SK-N-DZ (cell line): ENCODE data around the gene CDH4.

Source experiments
- DNase-seq: peaks from one replicate; pipeline ENCODE4 v3.0.0-alpha.2; 2015; ENCODE audit warnings: low spot score

CDH4 gene

DNA sequence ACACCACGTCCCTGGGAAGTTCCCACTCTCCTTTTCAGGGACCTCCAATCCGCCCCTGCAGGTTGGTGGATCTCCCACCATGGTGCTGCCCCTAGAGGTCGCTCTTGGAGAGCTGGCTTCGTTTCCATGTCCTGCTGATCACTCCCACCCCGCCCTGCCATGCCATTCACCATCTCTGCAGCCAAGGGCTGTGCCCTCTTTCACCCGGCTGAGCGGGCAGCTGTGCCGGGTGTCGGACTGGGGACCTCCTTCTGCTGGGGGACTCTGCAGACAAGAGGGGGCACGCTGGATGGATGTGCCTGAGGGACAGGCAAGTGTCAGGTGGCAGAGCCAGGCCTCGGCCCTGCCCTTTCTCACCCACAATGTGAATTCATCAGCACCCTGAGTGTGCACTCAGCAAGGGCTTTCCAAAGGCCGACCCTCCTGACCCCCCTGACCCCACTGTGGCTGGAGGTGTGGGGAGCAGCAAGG lies 347.0 kb downstream of the CDH4 start:
- no peak for DNase-seq

DNA sequence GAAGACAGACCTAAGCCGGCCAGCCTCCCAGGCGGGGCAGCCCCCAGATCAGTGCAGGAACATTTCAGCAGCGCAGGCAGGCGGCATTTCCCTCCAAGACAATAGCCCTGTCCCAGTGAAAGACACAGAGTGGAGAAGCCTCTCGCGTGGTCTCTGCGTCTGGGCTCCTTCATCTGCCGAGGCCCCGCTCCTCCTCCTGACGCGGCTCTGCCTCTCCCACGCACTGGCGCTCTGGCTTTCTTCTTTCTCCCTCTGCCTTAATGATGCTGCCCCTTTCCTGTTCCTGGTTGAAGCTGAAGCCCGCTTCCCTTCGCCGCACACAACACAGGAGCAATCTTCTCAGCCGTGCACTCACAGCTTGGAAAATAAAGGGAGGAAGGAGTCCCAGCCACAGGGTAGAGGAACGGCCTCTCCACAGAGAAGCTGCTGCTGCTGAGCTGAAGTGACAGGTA lies 347.5 kb downstream of the CDH4 start:
- no peak for DNase-seq

DNA sequence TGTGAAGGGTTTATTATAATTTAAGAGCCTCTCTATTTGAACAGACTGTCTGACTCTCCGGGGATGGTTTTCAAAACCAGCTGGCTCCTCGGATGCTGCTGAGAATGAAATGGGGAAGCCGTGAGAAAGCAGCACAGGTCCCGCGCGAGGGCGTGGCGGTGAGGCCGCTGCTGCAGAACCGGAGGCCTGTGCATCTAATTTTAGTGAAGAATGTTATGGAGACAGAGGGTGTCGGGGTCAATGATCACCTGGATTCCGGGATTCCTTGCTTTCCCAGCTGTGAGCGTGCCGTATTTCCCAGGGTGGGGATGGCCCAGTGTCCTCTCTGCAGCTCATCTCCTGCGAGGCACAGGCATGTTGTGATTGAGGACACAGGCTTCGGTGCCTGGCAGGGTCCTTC lies 348.0 kb downstream of the CDH4 start:
- no peak for DNase-seq

DNA sequence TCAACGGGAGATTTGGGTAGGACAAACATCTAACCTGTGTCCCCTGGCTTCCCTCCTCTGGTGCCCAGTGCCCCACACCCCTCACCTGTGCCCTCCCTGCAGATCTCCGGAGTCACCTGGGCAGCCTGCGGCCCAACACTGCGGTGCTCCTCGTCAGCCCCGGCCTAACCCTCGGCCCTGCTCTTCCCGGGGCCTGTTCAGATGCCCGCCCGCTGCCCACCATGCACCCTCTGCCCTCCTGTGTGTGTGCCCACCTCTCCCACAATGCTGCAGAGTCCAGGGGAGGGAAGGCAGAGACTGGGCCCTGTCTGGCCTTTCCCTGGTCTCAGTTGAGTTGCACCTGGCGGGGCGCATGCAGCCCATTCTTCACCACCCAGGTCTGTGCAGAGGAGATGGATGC lies 349.3 kb downstream of the CDH4 start:
- DNase-seq = no peak

DNA sequence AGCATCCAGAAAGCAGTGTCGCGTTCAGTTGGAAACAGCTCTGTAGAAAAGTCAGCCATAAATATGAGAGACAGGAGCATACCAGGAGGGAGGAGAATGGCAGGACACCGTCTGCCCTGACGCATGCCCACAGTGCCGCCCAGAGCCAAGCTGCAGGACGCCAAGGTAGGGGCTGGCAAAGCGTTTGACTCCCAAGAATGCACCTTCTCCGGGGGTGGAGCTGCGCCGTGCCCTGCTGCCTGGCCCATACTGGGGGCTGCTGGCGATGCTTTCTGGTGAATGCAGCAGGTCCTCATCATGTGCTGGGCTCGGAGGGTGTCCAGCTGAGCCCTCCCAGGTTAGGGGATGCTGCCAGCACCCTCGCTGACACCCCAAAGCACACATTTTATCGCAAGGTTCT lies 349.8 kb downstream of the CDH4 start:
- DNase-seq = no peak

DNA sequence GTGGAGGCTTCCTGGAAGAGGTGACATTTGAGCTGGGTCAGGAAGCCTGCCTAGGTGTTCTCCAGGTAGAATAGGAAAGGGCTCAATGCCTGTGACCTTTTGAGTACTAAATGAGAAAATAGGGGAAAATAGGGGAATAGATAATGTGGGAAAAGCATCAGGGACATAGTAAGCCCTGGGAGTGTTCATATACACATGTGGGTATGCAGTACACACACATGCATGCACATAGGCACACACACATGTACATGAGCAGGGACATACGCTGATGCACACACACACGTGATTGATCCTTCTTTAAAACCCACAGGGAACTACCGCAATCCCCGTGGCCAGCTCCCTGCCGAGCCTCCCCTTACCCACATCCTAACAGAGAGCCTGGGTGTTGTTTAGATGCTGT lies 351.7 kb downstream of the CDH4 start:
- DNase-seq = no peak

DNA sequence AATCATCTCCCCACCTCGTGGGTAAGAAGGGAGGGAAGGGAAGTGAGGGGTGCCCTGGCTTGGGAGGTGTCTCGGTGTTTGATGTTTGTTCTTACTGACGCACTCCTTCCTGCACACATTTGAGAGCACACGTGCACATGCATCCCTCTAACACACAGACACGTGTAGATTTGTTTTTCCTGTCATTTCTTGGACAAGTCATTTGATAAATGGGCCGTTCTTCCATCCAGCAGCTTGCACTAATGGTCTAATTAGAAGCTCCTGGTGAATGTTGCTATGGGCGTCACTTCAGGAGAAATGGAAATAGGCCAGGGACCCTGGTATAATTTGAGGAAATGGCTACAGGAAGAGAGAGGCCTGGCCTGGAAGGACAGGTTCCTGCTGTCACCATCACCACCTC lies 352.5 kb downstream of the CDH4 start:
- no peak for DNase-seq

DNA sequence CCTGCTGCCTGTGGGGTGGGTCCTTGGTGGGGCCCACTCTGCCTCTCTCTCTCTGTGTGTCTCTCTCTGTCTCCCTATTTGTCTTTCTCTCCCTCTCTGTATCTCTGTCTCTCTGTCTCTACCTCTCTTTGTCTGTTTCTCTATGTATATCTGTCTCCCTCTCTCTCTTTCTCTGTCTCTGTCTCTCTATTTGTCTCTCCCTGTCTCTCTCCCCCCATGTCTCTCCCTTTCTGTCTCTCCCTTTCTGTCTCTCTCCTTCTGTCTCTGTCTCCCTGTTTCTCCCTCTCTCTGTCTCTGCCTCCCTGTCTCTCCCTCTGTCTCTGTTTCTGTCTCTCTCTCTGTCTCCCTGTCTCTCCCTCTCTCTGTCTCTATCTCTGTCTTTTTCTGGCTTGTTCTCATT lies 353.2 kb downstream of the CDH4 start:
- DNase-seq = no peak

DNA sequence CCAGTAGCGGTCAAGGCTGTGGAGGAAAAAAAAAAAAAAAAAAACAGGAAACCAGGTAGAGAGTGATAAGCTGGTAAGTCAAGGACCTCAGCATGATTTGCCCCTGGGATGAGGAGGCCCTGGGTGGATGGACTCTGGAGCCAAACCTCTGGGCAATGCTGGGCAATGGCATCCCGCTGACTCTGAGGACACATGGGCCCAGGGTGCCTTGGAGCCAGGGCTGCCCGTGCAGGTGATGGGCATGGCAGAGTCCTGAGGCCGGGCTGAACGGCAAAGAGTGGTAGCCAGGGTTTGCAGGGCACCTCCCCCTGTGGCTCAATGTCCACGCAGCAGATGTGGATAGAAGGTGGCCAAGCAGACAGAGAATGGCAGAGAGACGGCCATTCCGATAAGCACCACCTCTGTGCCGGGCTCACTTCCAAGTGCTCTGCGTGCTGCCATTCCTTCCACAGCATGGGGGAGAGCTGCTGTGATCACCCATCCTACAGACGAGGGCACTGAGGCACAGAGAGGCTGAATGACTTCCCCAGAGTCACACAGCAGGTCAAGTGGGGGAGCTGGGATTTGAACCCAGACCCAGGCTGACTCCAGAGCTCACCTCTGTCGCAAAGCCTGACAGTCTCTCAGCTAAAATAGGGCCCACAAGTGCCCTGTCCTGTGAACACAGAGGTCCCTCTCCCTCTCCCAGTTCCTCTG lies 353.9 kb downstream of the CDH4 start:
- DNase-seq = no peak

DNA sequence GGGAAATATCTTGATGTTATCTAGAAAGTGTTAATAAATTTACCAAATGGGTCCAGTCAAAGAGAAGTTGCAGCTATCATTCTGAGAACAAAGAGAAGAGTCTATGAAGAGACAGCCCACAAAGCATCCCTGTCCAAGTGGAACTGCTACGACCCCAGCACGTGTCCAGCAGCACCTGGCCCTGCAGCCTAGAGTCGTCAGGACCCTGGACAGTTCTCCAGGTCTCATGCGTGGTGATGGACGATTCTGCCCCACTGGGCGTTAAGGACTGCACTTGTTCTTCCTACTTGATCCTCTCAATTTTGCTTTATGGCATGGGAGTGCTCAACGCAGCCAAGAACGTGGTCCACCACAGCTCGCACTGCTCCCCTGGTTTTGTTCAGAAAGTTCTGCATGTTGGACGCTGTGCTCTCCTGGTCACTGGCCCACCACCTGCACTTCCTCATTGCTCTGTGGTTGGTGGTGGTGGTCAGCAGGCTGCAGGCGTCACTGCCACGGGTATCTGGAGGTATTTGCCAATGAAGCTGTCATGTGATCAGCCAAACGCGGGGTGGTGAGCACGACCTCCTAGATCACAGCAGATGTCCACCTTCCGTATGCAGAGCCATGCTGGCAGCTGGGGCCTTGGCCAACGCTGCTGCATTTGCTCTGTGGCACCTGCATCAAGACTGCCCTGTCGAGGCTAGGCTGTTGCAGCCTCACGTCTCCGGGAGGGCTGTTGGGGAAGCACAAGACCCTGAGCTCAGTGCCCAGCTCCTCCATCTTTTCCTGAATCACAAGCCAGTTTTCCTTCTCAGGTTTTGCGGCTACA lies 356.4 kb downstream of the CDH4 start:
- no peak for DNase-seq

DNA sequence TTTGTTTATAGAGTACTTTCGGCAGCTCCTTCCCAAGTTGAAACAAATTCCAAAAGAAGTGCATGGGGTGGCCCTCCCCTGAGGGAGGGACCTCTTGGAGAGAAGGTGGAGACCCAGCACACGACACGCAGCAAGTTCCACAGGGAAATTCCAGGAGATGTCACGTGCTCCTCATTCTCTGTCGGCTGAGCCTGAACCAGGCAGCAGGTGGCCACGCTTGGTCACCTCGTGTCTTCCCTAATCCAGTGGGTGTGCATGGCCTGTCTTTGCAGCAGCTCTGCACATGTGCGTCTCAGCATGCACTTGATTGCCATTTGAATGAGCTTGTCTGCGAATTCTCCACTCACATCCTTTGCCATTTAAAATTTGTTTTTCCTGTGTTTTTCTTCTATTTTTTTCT lies 357.4 kb downstream of the CDH4 start:
- no peak for DNase-seq

DNA sequence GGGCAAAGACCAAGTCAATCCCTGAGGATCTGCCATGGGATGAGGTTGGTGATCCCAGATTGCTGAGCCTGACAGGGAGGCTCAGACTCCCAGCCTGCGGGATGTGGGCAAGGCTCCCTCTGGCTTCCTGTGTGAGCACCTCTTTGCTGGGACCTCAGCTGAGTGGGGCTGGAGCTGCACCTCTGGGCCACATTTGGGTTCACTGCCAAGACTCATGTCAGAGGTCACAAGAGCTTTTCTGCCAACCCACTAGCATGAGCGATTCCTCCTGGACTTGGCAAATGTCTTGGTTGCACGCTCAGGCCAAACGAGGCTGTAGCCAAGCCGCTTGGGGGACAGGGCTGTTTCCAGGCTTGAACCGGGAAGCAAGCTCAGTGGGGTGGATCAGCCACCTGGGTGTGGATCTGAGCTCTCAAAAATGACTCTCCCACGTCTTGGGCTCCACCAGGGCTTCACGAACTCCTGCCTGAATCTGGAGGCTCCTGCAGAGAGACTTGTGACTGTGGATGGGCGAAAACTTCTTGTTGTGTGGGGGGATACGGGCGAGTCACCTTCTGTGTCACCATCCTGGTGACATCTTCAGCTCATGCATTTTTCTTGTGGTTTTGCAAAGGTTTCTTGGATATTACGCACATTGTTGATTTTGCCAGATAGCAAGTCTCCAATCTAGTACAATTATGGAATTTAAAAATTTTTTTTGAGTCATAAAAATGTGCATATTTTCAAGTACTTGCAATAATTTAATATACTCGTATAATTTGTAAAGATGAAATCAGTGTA lies 359.5 kb downstream of the CDH4 start:
- DNase-seq = no peak

DNA sequence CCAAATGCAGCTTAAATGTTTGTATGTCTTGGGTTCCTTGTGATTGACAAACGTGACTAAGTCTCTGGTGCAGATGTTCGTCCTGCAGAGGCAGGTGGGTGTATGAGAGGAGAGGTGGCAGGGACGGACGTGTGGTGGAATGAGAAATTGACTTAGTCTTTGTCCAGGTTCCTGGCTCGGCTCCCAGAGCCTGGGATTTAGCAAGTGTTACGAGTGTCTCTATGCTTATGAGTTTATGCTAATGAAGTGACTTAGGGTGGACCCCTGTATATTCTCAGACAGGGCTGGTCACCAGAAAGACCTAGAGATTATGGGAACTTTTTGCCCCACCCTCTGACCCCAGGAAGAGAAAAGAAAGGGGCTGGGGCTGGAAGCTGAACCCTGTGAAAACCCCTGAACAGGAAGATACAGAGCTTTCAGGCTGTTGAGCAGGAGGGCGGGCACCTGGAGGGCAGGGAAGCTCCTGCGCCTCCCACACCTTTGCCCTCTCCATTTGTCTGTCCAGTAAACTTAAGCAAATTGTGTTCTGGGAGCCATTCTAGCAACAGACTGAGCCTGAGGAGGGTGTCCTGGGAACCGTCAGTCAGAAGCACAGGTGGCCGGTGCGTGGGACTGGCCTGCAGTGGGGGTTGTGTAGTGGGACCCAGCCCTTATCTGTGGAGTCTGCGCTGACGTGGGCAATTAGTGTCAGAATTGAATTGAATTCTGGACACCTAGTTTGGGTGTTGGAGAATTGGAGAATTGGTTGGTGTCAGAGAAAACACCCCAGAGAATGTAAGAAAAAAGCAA lies 362.1 kb downstream of the CDH4 start:
- no peak for DNase-seq

DNA sequence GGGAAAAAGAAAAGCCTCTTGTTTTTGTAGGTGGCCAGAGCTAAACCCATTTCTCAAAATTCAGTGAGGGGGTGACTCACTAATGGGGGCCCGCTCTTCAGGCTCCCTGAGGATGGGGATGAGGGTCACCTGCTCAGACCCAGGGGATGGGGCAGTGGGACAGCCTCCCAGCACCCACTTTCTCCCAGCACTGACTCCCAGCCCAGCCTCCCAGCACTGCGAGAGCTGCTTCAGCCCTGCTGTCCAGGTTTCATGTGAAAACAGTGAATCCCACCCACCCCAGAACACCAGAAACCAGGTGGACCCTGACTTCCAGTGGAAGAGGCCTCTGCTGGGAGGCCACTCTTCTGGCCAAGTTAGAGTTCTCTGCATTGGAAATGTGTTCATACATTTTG lies 362.6 kb downstream of the CDH4 start:
- no peak for DNase-seq

DNA sequence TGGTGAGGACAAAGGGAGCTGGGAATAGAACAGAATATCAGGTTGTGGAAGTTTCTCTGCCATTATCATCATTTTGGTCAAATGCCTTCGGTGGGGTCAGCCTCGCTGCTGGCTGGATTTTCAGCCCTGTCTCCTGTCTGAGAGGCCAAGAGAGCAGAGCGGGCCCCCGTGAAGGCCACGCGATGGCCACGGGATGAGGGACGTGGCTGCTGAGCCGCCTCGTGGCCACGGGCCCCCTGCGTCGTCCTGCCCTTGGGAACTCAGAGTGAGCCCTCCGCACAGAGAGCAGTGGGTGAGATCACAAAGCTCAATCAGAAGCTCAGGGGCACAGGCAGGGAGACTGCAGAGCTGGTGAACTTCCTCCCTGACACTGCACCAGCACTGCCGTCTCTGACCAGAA lies 363.7 kb downstream of the CDH4 start:
- DNase-seq = no peak

DNA sequence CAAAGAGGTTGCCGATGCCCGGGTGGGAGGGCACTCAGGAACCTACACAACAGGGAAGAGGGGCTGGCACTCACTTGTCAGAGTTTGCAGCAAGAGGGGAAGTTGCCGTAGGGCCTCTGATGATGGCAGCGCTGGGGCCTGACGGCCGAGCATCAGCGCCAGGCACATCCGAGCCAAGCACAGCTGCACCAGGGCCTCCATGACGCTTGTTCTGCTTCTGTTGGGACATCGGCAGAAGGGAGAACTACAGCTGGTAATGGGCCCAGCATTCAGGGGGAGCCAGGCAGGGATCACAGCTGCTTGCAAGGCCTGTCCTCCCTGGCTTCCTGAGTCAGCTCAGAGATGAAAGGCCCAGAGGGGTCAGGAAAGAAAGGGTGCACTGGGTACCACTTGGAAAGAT lies 367.7 kb downstream of the CDH4 start:
- no peak for DNase-seq

DNA sequence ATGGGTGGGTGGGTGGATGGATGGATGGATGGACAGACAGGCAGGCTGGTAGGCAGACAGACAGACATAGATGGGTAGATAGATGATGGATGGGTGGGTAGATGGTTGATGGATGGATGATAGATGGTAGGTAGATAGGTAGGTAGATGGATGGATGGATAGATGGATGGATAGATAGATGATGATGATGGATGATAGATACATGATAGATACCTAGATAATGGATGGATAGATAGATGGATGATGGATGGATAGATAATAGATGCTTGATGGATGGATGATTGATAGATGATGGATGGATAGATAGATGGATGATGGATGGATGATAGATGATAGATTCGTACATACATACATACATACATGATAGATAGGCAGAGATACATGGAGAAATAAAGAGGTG lies 368.1 kb downstream of the CDH4 start:
- DNase-seq = no peak

DNA sequence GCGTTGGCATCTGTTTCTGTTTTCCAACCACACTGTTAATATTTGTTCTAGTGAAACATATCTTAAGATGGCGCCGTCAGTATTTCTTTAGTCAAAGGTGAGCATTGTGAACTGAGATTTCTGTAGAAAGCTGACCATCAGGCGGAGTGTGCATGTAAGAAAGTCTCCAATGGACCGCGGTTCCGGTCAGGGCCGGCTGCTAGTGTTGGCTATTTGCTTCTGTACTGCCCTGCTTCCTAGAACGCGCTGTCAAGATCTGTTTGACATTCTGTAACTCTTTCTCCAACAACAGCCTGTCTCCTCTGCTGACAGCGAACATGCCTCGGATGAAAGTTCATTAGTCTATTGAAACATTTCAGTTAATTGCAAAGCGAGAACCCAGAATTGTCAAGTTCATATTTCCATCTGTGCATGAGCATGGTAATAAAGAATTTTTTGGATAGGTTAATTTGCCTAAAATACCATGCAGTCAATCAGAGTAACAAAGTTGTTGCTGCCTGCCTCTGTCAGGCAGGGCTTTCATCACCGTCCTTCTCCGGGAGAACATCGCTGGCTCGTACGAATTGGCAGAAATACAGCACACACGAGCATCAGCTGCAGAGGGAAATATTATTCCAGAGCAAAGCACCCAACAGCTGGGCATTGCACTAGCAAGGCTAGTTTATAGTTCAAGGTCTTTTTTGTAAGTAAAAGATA lies 369.1 kb downstream of the CDH4 start:
- DNase-seq = no peak

DNA sequence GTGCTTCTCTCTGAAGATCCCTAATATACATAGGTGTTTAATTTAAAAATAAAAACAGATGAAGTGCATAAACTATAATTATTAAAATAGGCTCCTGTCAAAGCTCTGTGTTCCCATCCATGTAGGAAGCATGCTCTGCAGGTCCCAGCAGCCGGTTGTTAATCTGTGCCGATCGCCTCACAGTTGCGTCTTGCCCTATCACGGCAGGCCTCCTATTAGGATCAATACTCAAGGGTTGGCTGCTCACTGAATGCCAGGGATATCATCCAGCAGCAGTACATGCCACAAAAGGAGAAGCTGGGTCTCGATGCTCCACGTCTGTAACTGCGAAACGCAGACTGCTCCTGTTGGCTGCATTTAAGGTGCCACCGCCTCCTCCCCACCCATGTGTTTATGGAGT lies 369.8 kb downstream of the CDH4 start:
- DNase-seq = no peak

DNA sequence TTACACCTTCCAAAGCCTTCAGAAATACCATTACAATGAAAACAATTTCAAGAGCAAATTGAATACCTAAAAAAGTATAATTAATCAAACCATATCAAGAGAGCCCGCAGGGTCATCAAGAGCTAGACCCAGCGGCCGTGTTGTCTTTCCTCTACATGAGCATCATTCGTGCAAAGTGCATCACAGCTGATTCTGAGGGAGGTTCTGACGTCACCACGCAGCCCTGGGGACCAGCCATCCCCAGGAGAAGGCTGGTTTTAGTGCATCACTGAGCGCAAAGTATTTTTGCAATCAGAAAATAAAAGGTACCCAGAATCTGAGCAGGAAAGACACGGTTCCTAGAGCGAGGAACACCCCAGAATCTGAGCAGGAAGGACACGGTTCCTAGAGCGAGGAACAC lies 371.4 kb downstream of the CDH4 start:
- DNase-seq = no peak

DNA sequence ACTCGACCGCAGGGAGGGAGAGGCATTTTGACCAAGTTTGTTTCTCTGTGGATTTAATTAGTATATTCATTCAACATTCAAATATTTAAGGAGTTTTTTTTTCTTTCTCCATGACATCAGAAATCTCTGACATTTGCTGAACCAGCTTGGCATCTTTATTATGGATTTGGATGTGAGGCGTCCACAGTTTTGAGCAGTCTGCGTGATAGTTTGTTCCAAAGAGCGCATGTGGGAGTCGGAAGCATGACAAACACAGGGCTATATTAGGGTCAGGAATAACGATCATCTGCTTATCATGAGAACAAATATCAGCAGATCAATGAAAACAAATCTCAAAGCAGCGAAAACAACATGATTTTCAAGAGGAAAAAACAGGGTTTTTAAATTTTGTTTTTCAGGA lies 373.2 kb downstream of the CDH4 start:
- no peak for DNase-seq
